Activated CD8-positive, alpha-beta T cell treated with anti-CD3 and anti-CD28 coated beads, Interleukin-2, amount 10 ng/mL, durations not matched to agents 7 days and 5 days (primary cell): ENCODE results near the gene GDPD5. TPM values are rescaled to one million over a fixed set of nuclear protein-coding genes. Genes with fewer than 3 reads are reported as not detected.
"Not testable (repeated sequence)": the region's sequence is repeated elsewhere in the genome, so short reads cannot be mapped to it uniquely, and the experiment has no call there.

Source experiments
- ATAC-seq: fragments of 150-1000 bp; cut with Tn5 transposase; one replicate; pipeline ENCODE4 v1.10.0; 2021; ENCODE audit warnings: moderate library complexity
- CTCF ChIA-PET: fragments of 350-600 bp; sonication (Branson Sonifier 250); formaldehyde crosslinking; loops from one replicate; lab custom pipeline; 2021; ENCODE audit warnings: antibody characterized with exemption; lab: Charles Lee
- POLR2A ChIA-PET: fragments of 350-600 bp; sonication (Branson Sonifier 250); formaldehyde crosslinking; loops from one replicate; lab custom pipeline; 2021; ENCODE audit warnings: antibody characterized with exemption; lab: Charles Lee
- DNase-seq: peaks from one replicate; pipeline ENCODE4 v3.0.0-alpha.2; 2020
- H3K27ac Mint-ChIP-seq: one replicate; pipeline ENCODE4 v1.8.0; 2021; ENCODE audit warnings: mild to moderate bottlenecking, mixed read lengths
- H3K27me3 Mint-ChIP-seq: one replicate; pipeline ENCODE4 v1.8.0; 2021; ENCODE audit warnings: low read depth, mixed read lengths
- H3K36me3 Mint-ChIP-seq: one replicate; pipeline ENCODE4 v1.8.0; 2021; ENCODE audit warnings: low read depth, mixed read lengths
- H3K4me1 Mint-ChIP-seq: one replicate; pipeline ENCODE4 v1.8.0; 2021; ENCODE audit warnings: low read depth, mixed read lengths
- H3K4me3 Mint-ChIP-seq: one replicate; pipeline ENCODE4 v1.8.0; 2021; ENCODE audit warnings: mild to moderate bottlenecking, mixed read lengths
- H3K9me3 Mint-ChIP-seq: one replicate; pipeline ENCODE4 v1.8.0; 2022; ENCODE audit warnings: mixed read lengths; ENCODE audit not compliant: insufficient read depth
- total RNA-seq, 2 experiments: library from RNA; stranded (reverse); gene quantifications; one replicate each; pipeline ENCODE4 v1.2.3, GENCODE V29; 2021

The GDPD5 gene
- total RNA-seq, 2 experiments from 2014 or later, result 23.1 to 26.6 TPM

DNA sequence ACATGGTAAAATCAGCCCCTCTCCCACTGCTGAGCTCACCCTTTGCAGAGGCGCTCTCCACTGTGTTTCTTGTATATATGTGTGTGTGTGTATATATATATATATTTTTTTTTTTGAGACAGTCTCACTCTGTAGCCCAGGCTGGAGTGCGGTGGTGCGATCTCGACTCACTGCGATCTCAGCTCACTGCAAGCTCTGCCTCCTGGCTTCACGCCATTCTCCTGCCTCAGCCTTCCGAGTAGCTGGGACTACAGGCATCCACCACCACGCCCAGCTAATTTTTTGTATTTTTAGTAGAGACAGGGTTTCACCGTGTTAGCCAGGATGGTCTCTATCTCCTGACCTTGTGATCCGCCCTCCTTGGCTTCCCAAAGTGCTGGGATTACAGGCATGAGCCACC, 112.6 kb downstream of the GDPD5 start:
- CTCF ChIA-PET, result interaction anchor here (0.8 kb wide), 1 partner anchor 115 kb away, joined by 3 read pairs; no protein-coding TSS in a partner anchor
- POLR2A ChIA-PET, result interaction anchor here (0.6 to 1.2 kb wide), 2 partner anchors 10 to 23 kb away, joined by 3 read pairs; no protein-coding TSS in a partner anchor

DNA sequence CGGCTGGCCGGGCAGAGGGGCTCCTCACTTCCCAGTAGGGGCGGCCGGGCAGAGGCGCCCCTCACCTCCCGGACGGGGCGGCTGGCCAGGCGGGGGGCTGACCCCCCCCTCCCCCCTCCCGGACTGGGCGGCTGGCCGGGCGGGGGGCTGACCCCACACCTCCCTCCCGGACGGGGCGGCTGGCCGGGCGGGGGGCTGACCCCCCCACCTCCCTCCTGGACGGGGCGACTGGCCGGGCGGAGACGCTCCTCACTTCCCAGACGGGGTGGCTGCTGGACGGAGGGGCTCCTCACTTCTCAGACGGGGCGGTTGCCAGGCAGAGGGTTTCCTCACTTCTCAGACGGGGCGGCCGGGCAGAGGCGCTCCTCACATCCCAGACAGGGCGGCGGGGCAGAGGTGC, 115.8 kb downstream of the GDPD5 start:
- CTCF ChIA-PET, POLR2A ChIA-PET, H3K9me3 Mint-ChIP-seq: not testable (repeated sequence)

More for the DNA sequence above, 112.6 kb downstream of the GDPD5 start:
- H3K4me1 Mint-ChIP-seq, H3K27me3 Mint-ChIP-seq, DNase-seq, H3K4me3 Mint-ChIP-seq, ATAC-seq, H3K9me3 Mint-ChIP-seq, H3K27ac Mint-ChIP-seq: not testable (repeated sequence)
- peaks cover 34% of the 10 kb centered on the region for H3K36me3 Mint-ChIP-seq

DNA sequence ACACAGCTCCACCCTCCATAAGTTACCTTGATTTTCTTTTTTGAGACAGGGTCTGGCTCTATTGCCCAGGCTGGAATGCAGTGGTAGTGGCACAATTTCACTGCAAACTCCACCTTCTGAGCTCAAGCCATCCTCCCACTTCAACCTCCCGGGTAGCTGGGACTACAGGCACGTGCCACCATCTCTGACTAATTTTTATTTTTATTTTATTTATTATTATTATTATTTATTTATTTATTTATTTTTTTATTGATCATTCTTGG, 116.9 kb downstream of the GDPD5 start:
- POLR2A ChIA-PET, result interaction anchor here (1.2 kb wide), 1 partner anchor 9 kb away, joined by 4 read pairs; no protein-coding TSS in a partner anchor
- DNase-seq (no peak), ATAC-seq (no peak)
- Mint-ChIP-seq H3K4me1 (peaks cover 16% of the 10 kb centered on the region), H3K9me3 (no peaks in the 10 kb centered on the region), H3K4me3 (no peak overlapping the region), H3K27ac (no peak overlapping the region), H3K36me3 (peaks cover 55% of the 10 kb centered on the region), H3K27me3 (no peaks in the 10 kb centered on the region)
- CTCF ChIA-PET, result interaction anchor here (0.6 to 2.4 kb wide), 9 partner anchors 10 to 157 kb away, joined by 3 to 12 read pairs (median 5); partner anchors contain the start of genes ARRB1, GDPD5 and RPS3

More for the DNA sequence above, 115.8 kb downstream of the GDPD5 start:
- DNase-seq, H3K27me3 Mint-ChIP-seq, H3K27ac Mint-ChIP-seq, H3K4me1 Mint-ChIP-seq, H3K4me3 Mint-ChIP-seq, ATAC-seq: not testable (repeated sequence)
- peaks cover 49% of the 10 kb centered on the region for H3K36me3 Mint-ChIP-seq

- H3K4me1 Mint-ChIP-seq, result peaks cover 41% of the 10 kb centered on the region
- no peaks in the 10 kb centered on the region for H3K27me3 Mint-ChIP-seq
- CTCF ChIA-PET, result interaction anchor here (0.7 to 1.3 kb wide), 4 partner anchors 11 to 125 kb away, joined by 3 to 6 read pairs (median 4); no protein-coding TSS in a partner anchor
- ATAC-seq, result no peak
- POLR2A ChIA-PET, result no interaction called here
- no peak overlapping the region for H3K27ac Mint-ChIP-seq
- H3K9me3 Mint-ChIP-seq, result no peaks in the 10 kb centered on the region
- DNase-seq, result no peak
- H3K4me3 Mint-ChIP-seq, result no peak overlapping the region
- peaks cover 67% of the 10 kb centered on the region for H3K36me3 Mint-ChIP-seq
Observed at GRCh38 chr11:75406338-75406777, 119.4 kb downstream of the GDPD5 start.

DNA sequence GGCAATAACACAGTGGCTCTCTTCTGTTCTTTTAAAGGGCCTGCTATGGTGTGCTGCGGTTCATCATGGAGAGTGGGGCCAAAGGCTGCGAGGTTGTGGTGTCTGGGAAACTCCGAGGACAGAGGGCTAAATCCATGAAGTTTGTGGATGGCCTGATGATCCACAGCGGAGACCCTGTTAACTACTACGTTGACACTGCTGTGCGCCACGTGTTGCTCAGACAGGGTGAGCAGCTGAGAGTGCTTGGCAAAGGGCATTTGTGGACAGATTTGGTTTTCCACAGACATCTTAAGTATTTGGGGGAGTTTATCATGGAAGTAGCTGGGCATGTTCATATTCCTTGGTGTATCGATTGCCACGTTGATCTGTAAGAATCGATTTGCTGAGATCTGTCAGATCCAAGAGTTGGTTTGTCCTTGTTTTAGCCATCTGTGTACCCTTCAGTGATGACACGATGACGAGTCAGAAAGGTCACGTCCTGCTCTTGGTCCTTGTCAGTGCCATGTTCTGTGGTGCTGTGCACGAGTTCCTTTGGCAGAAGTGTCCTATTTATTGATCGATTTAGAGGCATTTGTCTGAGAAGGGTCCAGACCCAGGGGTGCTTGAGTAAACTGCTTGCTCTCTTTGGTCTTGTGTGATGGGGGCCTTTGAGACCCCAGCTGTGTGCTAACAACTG, 121.6 kb downstream of the GDPD5 start:
- ATAC-seq, result no peak
- H3K4me1 Mint-ChIP-seq, result peaks cover 49% of the 10 kb centered on the region
- no peaks in the 10 kb centered on the region for H3K9me3 Mint-ChIP-seq

GRCh38 chr11:75403037-75403436, 122.7 kb downstream of the GDPD5 start:
- Mint-ChIP-seq H3K4me1 (peaks cover 56% of the 10 kb centered on the region), H3K4me3 (peak overlapping the region; percentile 96), H3K36me3 (peaks cover 77% of the 10 kb centered on the region), H3K27ac (peak overlapping the region; percentile 6), H3K27me3 (no peaks in the 10 kb centered on the region), H3K9me3 (no peaks in the 10 kb centered on the region)
- DNase-seq (no peak), ATAC-seq (no peak)
- POLR2A ChIA-PET, result interaction anchor here (1.1 kb wide), 1 partner anchor 10 kb away, joined by 3 read pairs; no protein-coding TSS in a partner anchor
- CTCF ChIA-PET, result interaction anchor here (0.7 to 1.0 kb wide), 2 partner anchors 52 to 129 kb away, joined by 3 read pairs; partner anchors contain the start of gene ARRB1

More for the DNA sequence above, 121.6 kb downstream of the GDPD5 start:
- H3K4me3 Mint-ChIP-seq, result no peak overlapping the region
- no peak for DNase-seq
- peaks cover 85% of the 10 kb centered on the region for H3K36me3 Mint-ChIP-seq
- no peaks in the 10 kb centered on the region for H3K27me3 Mint-ChIP-seq
- CTCF ChIA-PET, result interaction anchor here (1.1 kb wide), 1 partner anchor 19 kb away, joined by 4 read pairs; no protein-coding TSS in a partner anchor
- peak overlapping the region; percentile 35 for H3K27ac Mint-ChIP-seq
- POLR2A ChIA-PET, result interaction anchor here (0.9 to 1.1 kb wide), 2 partner anchors 9 to 13 kb away, joined by 3 read pairs; no protein-coding TSS in a partner anchor

- ChIA-PET POLR2A (no interaction called here), CTCF (interaction anchor here (1.0 to 3.3 kb wide), 4 partner anchors 14 to 132 kb away, joined by 3 to 21 read pairs (median 10); partner anchors contain the start of gene ARRB1)
- no peak for ATAC-seq
- peaks cover 72% of the 10 kb centered on the region for H3K36me3 Mint-ChIP-seq
- peak overlapping the region; percentile 73 for H3K27ac Mint-ChIP-seq
- peak overlapping the region; percentile 96 for H3K4me3 Mint-ChIP-seq
- peaks cover 53% of the 10 kb centered on the region for H3K4me1 Mint-ChIP-seq
- no peak for DNase-seq
- H3K27me3 Mint-ChIP-seq, result no peaks in the 10 kb centered on the region
- H3K9me3 Mint-ChIP-seq, result no peaks in the 10 kb centered on the region
Observed at GRCh38 chr11:75402002-75402773, 123.6 kb downstream of the GDPD5 start.

DNA sequence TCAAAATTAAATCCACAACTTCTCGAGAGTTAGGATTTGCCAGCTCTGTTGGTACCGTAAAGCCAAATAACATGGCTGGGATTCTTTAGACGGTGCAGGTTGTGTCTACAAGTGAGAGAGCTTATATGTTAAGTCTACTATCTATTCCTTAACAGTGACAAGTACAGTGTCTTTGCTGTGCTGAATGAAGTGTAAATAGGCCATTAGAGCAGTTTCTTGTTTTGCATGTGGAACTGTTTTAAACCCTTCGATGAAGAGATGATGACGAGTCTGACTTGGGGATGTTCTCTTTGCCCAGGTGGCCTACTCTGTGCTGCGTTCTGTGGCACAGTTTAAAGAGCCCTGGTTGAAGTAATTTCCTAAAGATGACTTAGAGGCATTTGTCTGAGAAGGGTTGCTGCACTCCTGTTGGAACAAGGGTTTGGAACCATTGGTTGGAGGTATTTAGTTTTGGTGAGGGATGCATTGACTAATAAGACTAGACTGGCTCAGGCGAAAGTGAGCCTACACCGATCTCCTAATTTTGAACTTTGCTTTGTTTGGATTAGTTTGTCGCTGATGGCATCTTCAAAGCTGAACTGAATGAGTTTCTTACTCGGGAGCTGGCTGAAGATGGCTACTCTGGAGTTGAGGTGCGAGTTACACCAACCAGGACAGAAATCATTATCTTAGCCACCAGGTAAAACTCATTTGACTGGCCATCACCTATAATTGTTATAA, 125.4 kb downstream of the GDPD5 start:
- H3K9me3 Mint-ChIP-seq, result no peaks in the 10 kb centered on the region
- H3K4me3 Mint-ChIP-seq, result peak overlapping the region; percentile 96
- CTCF ChIA-PET, result interaction anchor here (0.5 to 3.3 kb wide), 16 partner anchors 8 to 159 kb away, joined by 3 to 21 read pairs (median 3); no protein-coding TSS in a partner anchor
- POLR2A ChIA-PET, result interaction anchor here (0.6 to 1.5 kb wide), 10 partner anchors 8 to 238 kb away, joined by 3 to 7 read pairs (median 4); no protein-coding TSS in a partner anchor
- H3K27ac Mint-ChIP-seq, result peak overlapping the region; percentile 98
- peak; percentile 5 for ATAC-seq
- H3K4me1 Mint-ChIP-seq, result peaks cover 50% of the 10 kb centered on the region
- H3K27me3 Mint-ChIP-seq, result peaks cover 5% of the 10 kb centered on the region
- DNase-seq, result peak; percentile 26
- peaks cover 56% of the 10 kb centered on the region for H3K36me3 Mint-ChIP-seq

DNA sequence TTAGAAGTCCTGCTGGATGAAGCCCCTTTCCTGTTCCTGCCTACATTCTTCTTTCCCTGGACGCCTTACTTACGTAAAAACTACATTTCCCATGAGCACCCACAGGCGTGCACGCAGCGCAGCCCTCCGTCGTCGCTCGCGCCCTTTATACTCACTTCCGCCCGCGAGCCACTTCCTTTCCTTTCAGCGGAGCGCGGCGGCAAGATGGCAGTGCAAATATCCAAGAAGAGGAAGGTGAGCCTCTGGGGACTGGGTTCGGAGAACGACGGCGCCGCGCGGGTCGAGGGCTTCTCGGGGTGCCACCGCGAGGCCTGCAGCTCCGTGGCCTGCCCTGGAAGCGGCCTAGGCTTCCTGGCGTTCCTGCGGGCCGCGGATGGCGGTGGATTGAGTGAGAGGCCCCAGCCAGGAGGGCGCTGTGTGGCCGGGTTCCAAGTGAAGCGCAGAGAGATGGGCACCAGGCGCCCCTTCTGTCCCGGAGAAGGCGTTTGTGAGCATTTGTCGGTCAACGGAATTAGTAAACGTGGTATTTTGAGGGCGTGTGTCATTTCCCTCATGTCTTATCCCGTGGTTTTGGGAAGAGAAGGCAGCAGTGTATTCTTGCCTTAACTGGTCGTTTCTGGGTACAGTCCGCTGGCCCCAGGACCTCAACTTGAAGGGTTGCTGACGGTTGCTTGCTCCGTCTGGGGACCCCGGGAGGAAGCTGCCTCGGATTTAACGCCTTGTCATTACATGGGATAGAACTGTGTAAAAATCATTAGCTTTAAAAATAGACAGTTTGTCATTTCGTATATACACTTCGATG, 126.2 kb downstream of the GDPD5 start, which contains the start of gene RPS3:
Gene RPS3, plus strand, starts transcription at position 175 of the 802 bp plus-strand sequence. Its CDS starts 30 bp downstream, at position 205.
- Mint-ChIP-seq H3K27ac (peak within 1 kb of the TSS; percentile 98), H3K36me3 (peaks cover 50% of the 10 kb centered on the region), H3K4me3 (peak within 1 kb of the TSS; percentile 96), H3K9me3 (no peaks in the 10 kb centered on the region), H3K27me3 (peaks cover 5% of the 10 kb centered on the region), H3K4me1 (peaks cover 46% of the 10 kb centered on the region)
- ChIA-PET CTCF (interaction anchor here (0.5 to 3.3 kb wide), 14 partner anchors 8 to 158 kb away, joined by 3 to 21 read pairs (median 3); no protein-coding TSS in a partner anchor), POLR2A (interaction anchor here (0.8 to 1.5 kb wide), 8 partner anchors 9 to 128 kb away, joined by 3 to 7 read pairs (median 4); no protein-coding TSS in a partner anchor)
- peak; percentile 93 for DNase-seq
- ATAC-seq, result peak; percentile 91

DNA sequence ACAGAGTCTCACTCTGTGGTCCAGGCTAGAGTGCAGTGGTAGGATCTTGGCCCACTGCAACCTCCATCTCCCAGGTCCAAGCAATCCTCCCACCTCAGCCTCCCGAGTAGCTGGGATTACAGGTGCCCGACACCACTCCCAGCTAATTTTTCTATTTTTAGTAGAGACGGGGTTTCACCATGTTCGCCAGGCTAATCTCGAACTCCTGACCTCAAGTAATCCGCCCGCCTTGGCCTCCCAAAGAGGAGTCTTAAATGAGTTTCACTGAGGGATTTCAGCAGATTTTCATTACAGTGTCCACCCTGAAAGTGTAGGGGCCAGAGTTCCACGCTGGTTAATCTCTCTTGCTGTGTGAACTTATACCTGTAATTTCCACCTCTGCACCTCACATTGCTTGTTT, 126.8 kb downstream of the GDPD5 start:
- H3K27me3 Mint-ChIP-seq, result peaks cover 9% of the 10 kb centered on the region
- peak overlapping the region; percentile 98 for H3K27ac Mint-ChIP-seq
- peaks cover 43% of the 10 kb centered on the region for H3K4me1 Mint-ChIP-seq
- peak overlapping the region; percentile 96 for H3K4me3 Mint-ChIP-seq
- ATAC-seq, result no peak
- ChIA-PET CTCF (interaction anchor here (1.0 to 3.0 kb wide), 7 partner anchors 9 to 133 kb away, joined by 3 to 13 read pairs (median 4); no protein-coding TSS in a partner anchor), POLR2A (interaction anchor here (1.3 kb wide), 1 partner anchor 10 kb away, joined by 5 read pairs; no protein-coding TSS in a partner anchor)
- DNase-seq, result no peak
- no peaks in the 10 kb centered on the region for H3K9me3 Mint-ChIP-seq
- H3K36me3 Mint-ChIP-seq, result peaks cover 43% of the 10 kb centered on the region
